Gastrocnemius medialis (tissue), 4 donors: Measurements from ENCODE around the gene VWA3B.

ENCODE experiments used
- CTCF ChIP-seq, 5 experiments: fragments of 450-650 bp in 3 of 5; fragments of 200-600 bp in 2 of 5; sonication (generic) in 2 of 5; IDR thresholded peaks in 4 of 5; conservative IDR thresholded peaks in 1 of 5; 1 replicate in 4 of 5; 2 replicates in 1 of 5; pipeline ENCODE4 v1.5.1; 2016 to 2019; ENCODE audit warnings: antibody characterized with exemption in 5 of 5, mild to moderate bottlenecking in 3 of 5, moderate library complexity in 3 of 5
- POLR2A ChIP-seq, 2 donors: fragments of 450-650 bp; IDR thresholded peaks; one replicate each; pipeline ENCODE4 v1.6.1; 2017; ENCODE audit warnings: antibody characterized with exemption in 2 of 2, mild to moderate bottlenecking in 2 of 2, moderate library complexity in 2 of 2

- no peak for TF ChIP-seq CTCF (IDR thresholded peaks at IDR 0.05 in 4 of 5, conservative IDR thresholded peaks at IDR 0.05 in 1 of 5)
- no peak for TF ChIP-seq POLR2A (IDR thresholded peaks at IDR 0.05)
Observed at GRCh38 chr2:98122524-98122923, 35.6 kb downstream of the VWA3B start.
